NCI-H748 (cell line): ENCODE measurements around the gene FOXE3.

Source experiments
- DNase-seq: peaks from one replicate; lab custom pipeline; 2025; ENCODE audit not compliant: unreplicated experiment; lab: John Stamatoyannopoulos, UW

Gene FOXE3

DNA sequence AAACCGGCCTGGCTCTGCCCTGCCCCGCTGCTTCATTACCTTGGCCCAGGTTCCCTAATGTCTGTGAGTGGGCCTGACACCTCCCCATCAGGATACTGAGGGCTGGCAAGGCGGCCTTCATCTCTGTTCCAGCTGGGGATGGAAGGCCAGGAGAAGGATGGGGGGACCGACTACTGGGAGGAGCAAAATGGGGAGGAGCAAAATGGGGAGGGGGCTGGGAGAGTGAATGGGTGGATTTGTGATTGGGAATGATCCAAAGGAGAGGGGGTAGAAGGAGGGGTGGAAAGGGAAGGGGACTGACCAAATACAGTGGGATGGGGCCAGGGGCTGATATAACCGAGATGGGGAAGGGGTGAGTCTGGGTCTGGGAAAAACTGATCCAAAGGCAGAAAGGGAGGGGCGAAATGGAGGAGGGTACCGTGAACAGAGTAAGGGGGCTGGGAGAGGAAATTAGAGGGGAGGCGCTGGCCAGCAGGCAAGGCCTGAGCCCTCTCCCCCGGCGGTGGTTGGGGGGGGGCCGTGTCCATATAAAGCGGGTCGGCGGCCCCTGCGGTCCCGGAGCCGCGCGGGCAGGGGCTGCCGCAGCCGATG is at the start of gene FOXE3:
Gene FOXE3, plus strand, starts transcription at position 558 of the 591 bp plus-strand sequence. Its CDS starts 31 bp downstream, at position 589.
- peak; percentile 43 for DNase-seq

DNA sequence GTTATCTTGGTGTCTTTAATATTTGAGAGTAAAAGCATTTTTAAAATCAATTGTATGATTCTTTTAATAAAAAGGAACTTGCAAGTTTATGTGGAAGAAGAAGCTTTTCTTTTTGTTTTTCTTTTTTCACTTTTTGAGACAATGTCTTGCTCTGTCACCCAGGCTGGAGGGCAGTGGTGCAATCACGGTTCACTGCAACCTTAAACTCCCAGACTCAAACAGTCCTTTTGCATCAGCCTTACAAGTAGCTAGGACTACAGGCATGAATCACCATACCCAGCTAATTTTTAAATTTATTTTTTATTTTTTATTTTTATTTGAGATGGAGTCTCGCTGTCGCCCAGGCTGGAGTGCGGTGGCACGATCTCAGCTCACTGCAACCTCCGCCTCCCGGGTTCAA is 48.4 kb upstream of the FOXE3 start:
- no peak for DNase-seq

GRCh38 chr1:47371016-47371517 is 45.0 kb upstream of the FOXE3 start:
- no peak for DNase-seq

GRCh38 chr1:47374501-47374900 is 41.6 kb upstream of the FOXE3 start:
- DNase-seq, result no peak

DNA sequence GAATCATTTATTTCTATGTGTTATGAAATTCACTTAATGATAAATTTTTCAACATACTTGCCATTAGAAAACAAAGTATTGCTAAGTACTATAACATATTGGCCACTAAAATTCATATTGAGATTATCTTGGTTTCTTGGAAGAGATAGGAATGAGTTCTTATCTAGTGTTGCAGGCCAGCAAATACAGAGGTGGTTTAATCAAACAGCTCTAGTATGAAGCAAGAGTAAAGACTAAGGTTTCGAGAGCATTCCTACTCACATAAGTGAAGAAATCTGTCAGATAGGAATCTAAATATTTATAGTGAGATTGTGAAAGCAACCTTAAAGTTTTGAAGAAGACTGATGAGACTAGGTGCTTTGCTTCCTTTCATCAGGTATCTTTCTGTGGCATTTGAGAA is 37.9 kb upstream of the FOXE3 start:
- DNase-seq, result no peak

DNA sequence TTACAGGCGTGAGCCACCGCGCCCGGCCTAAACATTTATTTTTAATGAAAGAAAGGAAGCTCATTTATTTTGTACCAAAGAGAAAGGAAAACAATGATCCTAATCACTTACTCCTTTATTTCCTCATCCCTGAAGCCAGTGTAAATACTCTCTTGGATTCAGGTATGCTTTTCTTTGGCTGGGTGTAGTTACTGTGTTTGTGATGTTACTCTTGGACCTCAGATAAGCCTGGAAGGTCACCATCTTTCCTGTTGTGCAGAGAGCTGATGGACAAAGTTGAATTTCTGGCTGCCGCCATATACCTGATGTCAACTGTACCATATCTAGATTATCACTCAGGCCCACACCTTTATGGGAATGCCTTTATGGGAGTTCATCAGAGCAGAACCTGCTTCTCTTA is 35.4 kb upstream of the FOXE3 start:
- no peak for DNase-seq

DNA sequence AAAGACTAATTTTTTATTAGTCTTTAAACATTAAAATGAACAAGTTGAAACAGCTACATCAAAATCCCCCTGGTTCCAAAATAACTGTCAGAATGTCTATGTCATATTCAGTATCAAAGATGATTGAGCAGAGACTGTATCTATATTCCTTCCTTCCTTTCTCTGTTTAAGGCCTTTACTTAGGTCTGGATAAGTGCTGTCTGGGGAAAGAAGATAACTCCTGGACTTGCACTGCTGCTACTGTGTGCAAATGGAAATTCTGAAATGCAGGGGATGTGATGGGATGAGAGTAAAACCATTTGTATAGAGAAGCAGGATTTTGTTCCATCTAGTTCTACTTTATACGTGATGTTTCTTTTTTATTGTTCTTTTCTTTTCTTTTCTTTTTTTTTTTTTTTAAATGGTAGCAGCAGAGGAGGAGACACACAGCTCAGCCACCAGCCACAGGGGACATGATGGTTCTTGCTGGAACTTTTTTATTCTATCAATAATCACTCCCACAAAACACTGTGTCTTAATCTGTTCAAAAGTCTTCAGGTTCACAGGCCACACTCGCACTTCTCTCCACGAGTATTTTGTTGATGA is 33.6 kb upstream of the FOXE3 start:
- DNase-seq, result no peak

DNA sequence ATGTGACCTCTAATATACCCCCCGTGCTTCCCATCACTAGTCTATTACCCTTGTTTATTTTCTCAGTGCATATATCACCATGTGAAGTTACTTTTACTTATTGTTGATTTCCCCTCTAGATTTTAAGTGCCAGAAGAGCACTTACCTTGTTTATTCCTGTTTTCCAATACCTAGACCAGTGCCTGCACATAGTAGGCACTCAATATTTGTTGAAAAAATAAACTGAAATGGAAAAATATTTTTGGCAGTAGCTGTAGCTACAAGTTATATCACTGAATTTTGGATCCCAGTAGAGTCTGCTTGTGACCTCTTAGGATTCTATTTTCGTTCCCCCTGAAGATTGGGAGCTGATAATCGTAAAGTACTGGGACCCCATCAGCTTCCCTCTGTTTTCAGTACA is 32.0 kb upstream of the FOXE3 start:
- no peak for DNase-seq

GRCh38 chr1:47385020-47385419 is 31.1 kb upstream of the FOXE3 start:
- no peak for DNase-seq

- DNase-seq, result no peak
Measured at GRCh38 chr1:47386268-47386667, 29.8 kb upstream of the FOXE3 start.

DNA sequence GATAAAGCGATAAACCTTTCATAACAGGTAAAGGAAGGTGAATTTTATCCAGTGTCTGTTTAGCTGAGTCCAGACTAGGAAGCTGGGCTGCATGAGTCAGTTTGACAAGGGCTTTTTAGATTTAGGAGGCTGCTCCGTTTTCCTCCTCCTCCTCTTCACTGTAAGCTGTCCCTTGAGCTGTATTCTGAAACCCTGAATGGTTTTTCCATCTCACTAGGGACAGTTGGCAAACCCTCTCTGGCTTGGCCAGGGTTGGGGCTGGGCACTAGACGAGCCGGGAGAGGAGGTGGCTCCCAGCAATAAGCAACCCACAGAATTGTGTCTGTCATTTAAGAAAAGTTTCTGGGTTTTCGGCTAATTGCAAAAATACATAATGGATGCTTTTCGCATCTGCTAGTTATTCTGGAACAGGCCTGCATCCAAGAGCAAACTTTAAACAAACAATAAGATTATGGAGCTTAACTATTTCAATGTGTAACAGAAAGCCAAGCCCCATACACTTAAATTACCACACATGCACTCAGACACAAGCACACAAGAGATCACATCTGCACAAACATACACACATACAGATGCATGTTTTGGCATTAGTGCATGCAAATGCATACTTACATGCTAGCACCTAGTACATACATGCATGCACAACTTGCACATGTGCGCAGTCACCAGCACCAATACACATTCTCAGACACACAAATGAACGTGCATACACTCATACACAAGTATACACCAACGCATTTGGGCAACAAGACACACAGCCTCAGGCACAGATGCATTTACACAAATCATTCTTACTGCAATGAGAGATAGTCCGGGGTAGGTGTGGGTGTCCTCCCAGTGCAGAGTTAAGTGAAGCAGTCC is 27.8 kb upstream of the FOXE3 start:
- DNase-seq, result no peak

DNA sequence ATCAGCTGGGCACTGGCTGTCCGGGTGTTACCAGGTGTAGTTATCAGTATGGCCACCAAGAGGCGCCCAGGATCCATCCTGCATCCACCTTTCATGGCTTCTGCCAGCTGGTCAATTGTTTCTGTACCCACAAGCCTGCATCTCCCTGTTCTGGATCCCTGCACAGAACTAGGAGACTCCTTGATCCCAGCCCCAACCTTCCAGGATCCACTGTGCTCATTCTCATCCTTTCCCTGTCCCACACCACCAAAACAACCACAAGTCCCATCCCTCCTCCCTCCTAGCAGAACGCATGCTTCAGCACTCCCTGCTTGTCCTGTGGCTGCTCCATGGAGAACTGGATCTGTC is 27.2 kb upstream of the FOXE3 start:
- peak; percentile 64 for DNase-seq

DNA sequence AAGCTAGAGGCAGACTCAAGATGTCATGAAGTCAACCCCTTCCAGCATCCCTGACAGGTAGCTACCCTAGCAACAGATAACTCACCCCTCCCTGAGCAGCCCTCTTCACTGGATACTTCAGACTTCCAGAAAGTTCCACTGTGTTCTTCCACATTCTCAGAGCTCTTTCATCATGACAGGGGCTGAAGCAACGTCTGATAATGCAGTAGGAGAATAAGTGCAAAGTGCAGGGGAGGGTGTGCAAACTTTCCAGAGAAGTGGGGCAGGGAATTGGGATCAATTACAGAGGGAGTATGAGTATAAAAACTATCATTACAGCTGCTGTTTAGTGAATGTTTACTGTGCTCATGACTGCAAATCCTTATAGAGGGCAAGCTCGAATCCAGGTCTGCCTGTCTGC is 26.4 kb upstream of the FOXE3 start:
- DNase-seq, result no peak

- DNase-seq, result no peak
Measured at GRCh38 chr1:47390843-47391242, 25.2 kb upstream of the FOXE3 start.

GRCh38 chr1:47393141-47393540 is 22.9 kb upstream of the FOXE3 start:
- no peak for DNase-seq

GRCh38 chr1:47395433-47395832 is 20.7 kb upstream of the FOXE3 start:
- no peak for DNase-seq

DNA sequence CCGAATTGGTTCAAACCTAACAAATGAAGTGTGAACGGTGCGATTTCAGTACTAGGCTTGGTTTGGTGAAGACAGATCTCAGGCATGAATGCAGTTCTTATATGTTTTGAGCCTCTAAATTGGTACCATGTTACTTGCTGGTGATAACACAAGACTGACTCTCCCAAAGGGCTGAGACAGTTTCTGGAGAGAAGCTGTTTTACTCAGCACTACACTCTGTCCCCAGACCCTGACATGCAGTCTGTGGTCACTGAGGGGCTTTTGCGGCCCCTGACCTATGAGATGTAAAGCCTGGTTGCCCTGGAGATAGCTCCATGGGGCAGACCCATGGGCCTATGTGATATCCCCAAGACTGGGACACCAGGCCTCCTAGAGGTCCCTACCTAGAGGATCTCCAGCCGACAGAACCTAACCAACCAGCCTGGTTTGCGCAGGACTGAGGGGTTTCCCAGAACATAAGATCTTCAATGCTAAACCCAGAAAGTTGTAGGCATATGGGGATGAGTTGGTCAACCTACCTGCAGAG is 19.4 kb upstream of the FOXE3 start:
- no peak for DNase-seq

DNA sequence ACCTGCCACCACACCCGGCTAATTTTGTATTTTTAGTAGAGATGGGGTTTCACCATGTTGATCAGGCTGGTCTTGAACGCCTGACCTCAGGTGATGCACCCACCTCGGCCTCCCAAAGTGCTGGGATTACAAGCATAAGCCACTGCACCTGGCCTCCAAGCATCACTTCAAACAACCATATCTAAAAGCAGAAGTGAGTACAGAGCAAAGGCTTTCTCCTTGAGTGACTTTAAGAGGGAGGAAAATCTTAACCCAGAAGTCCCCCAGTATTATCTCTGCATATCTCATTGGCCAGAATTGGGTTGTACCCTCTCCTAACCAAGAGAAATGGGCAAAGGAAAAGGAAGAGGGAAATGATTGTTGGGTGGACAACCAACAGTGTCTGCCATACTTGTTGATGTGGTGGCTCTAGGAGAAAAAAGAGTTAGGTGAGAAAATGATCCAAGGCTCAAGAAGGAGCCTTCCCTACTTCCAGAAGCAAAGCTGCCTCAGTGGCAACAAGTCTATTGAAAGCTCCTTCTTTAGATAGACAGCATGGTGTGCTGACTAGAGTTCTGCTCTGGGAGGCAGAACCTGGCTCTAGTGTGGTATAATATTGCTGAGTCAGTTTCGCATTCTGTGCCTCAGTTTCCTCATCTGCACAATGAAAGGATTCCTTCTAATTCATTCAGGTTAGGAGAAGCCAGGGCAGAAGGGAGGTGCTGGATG is 16.8 kb upstream of the FOXE3 start:
- no peak for DNase-seq

DNA sequence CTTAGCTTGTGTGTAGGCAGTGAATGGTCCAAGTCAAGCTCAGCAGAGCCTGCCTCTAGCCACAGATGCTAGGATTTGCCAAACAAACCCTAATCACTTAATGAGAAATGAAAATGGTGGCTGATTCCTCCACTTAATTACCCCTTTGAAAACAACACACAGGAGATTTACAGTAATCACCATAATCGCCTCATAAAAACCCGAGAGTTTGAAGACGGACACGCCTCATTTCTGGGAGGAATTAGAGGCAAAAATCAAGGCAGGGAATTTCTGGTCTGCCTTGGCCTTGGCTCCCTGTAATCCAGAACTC is 16.3 kb upstream of the FOXE3 start:
- DNase-seq, result no peak

DNA sequence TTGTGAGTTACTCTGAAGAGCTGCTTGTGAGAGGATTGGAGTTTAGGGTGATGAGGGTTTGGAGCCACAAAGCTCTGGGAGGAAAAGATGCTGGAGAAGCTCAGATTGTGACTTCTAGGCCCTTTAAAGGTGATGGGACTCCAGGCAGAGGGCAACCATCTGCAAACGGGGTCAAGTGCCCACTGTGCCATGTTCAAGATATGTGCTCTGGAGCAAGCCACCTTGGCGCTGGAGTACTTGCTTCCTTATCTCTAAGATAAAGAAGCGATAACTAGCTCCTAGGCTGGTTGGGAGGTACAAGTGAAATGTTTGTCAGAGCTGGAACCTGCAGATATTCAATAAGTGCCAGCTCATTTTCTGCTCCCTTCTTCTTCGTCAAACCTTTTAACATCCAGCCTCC is 14.3 kb upstream of the FOXE3 start:
- DNase-seq, result no peak

- DNase-seq, result no peak
Measured at GRCh38 chr1:47402591-47402990, 13.5 kb upstream of the FOXE3 start.
